ENCODE measurements around the gene ZRANB3.
"Not testable (repeated sequence)": the region's sequence is repeated elsewhere in the genome, so short reads cannot be mapped to it uniquely, and the experiment has no call there.

ZRANB3 gene

GRCh38 chr2:135093193-135093592 lies 437.8 kb downstream of the ZRANB3 start:
- TF ChIP-seq, protein P1, sequence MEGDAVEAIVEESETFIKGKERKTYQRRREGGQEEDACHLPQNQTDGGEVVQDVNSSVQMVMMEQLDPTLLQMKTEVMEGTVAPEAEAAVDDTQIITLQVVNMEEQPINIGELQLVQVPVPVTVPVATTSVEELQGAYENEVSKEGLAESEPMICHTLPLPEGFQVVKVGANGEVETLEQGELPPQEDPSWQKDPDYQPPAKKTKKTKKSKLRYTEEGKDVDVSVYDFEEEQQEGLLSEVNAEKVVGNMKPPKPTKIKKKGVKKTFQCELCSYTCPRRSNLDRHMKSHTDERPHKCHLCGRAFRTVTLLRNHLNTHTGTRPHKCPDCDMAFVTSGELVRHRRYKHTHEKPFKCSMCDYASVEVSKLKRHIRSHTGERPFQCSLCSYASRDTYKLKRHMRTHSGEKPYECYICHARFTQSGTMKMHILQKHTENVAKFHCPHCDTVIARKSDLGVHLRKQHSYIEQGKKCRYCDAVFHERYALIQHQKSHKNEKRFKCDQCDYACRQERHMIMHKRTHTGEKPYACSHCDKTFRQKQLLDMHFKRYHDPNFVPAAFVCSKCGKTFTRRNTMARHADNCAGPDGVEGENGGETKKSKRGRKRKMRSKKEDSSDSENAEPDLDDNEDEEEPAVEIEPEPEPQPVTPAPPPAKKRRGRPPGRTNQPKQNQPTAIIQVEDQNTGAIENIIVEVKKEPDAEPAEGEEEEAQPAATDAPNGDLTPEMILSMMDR (IDR thresholded peaks at IDR 0.05) = no peak
- no peak overlapping the region for H3K27ac ChIP-seq

DNA sequence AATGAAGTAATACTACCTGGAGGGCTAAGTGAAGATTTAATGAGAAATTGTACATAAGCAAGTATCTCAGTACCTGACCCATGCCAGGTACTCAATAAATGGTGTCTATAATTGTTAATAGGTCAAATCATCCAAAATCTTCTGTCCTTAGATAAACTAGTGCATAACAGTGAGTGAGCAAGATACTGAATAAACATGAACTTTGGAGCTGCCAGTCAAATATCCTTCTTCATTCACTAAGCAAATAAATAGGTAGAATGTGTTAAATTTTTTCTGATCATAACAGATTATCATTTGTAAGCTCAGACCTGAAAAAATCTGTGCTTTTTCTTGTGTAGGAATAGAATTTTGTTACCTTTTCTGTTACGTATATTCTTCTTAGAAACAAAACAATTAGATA lies 439.3 kb downstream of the ZRANB3 start:
- TF ChIP-seq, protein P1 (IDR thresholded peaks at IDR 0.05) = no peak
- H3K4me3 ChIP-seq = no peak overlapping the region
- DNase-seq (ENCODE audit: low spot score) = no peak
- H3K27ac ChIP-seq = no peak overlapping the region

More at GRCh38 chr2:135093193-135093592, 437.8 kb downstream of the ZRANB3 start:
- no peak overlapping the region for H3K4me3 ChIP-seq
- DNase-seq (ENCODE audit: low spot score) = no peak

- H3K4me3 ChIP-seq; DNase-seq (ENCODE audit: low spot score); H3K27ac ChIP-seq: not testable (repeated sequence)
These were observed 441.4 kb downstream of the ZRANB3 start for GRCh38 chr2:135089597-135089996.

Measured in coronary artery (tissue), 2 donors.